ENCODE data around the gene TRIM71.
"Not testable (repeated sequence)": the region's sequence is repeated elsewhere in the genome, so short reads cannot be mapped to it uniquely, and the experiment has no call there.

Gene TRIM71

DNA sequence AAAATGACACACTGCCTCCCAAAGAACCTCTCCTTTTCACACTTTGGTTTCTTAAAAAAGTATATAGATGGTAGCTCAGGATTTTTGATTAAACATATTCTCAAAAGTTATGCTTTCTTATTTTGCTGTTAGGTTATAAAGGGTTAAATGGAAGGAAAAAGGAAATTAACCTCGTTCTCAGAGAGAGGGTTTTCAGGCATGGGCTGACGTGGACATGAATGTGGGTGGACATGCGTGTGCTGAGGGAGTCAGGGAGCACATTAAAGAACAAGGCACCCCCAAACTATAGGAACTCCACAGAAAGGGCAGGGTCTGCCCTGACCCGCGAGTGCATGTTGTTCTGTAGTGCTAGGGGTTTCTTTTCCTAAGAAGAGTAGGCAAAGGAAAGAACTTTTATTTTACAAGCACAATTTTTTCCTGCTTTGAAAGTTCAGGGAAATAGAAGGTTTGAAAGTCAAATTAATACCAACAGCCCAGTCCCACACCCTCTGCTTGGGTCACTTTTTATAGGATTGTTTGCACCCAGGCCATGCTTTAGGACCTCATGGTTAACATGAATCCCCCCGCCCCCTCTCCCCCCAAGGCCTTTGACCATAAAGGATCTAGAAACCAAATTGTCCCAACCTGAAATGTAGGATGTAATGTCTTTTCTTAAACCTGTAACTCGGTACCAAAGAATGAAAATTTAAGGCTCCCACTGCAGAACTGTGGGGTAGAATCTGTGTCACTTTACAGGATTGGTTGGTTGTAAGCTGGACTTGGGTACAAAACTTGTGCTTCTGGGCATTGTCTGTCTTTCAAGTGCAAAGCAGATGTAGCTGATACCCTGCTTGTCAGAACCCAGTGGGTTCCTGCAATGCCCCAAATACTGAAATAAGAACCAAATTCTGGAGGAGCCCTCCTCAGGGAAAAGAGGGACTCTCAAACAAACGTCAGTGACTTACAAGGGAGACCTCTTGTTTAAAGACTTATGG, 75.1 kb downstream of the TRIM71 start:
- no peaks in the 10 kb centered on the region for H3K27me3 Mint-ChIP-seq
- no peaks in the 10 kb centered on the region for H3K9me3 Mint-ChIP-seq
- DNase-seq (no peak), ATAC-seq (replicated peaks) (no peak)
- H3K36me3 Mint-ChIP-seq = no peaks in the 10 kb centered on the region
- H3K4me3 Mint-ChIP-seq = no peak overlapping the region
- H3K4me1 Mint-ChIP-seq = peaks cover 1 to 8% of the 10 kb centered on the region in 2 donors
- no peak overlapping the region for H3K27ac Mint-ChIP-seq

DNA sequence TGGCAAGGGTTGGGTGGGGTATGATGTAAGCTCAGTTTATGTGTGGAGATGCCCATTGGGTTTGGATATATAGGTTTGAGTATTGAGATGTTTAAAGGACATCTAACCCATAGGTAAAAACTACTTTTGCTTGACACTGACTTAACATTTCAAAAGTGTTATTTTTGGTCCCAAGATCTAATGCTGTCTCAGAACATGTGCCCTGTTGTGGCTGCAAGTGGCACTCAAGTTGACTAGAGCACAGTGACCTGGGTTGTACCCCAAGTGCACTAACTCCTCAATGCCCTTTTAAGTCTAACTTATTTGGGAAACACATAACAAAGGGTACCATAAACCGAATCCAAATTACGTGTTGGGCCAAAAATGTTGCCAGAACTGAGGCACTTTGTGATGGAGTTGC, 77.2 kb downstream of the TRIM71 start:
- Mint-ChIP-seq H3K4me1 (no peaks in the 10 kb centered on the region), H3K27me3 (peaks cover 0 to 7% of the 10 kb centered on the region in 2 donors), H3K36me3 (no peaks in the 10 kb centered on the region), H3K4me3 (no peak overlapping the region), H3K27ac (no peak overlapping the region), H3K9me3 (no peaks in the 10 kb centered on the region)
- no peak for ATAC-seq (replicated peaks)
- DNase-seq = no peak

DNA sequence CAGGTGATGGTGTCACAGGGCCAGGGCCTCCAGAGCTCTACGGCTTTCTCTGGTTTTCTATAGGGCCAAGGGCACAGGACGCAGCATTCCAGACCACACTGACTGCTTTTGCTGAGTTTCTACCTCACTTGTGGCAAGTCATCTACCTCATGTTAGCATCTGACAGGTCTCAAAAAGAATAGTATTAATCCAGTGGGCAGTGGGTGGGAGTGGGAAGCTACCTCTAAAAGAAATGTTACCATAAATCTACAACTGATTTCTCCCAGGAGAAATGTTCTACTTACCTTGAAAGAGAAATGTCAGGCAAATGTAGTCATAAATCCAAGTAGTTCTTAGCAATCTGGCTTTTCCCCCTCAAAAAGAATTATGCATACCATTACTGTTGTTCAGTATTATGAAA, 77.9 kb downstream of the TRIM71 start:
- Mint-ChIP-seq H3K9me3 (no peaks in the 10 kb centered on the region), H3K4me3 (no peak overlapping the region), H3K27ac (no peak overlapping the region), H3K36me3 (no peaks in the 10 kb centered on the region), H3K4me1 (no peaks in the 10 kb centered on the region), H3K27me3 (peaks cover 0 to 7% of the 10 kb centered on the region in 2 donors)
- DNase-seq = no peak
- ATAC-seq (replicated peaks) = no peak

DNA sequence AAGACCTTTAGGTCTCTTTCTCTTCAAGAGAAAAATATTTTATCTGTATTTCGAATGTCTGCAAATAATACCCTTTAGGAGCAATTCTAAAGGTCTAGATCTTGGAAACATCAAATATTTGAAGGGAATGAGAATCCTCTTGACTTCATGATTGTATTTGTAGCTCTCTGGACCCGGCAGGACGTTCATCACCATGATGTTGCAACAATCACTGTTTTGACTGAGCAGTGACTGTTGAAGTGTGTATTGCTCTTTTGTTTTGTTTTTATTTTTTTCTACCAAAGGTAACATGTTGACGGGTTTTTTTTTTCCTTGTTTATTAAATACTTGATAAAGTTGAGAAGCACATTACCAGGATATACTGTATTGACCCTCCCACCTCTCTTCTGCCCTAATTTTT, 78.3 kb downstream of the TRIM71 start:
- DNase-seq (no peak), ATAC-seq (replicated peaks) (no peak)
- H3K4me3 Mint-ChIP-seq = no peak overlapping the region
- no peaks in the 10 kb centered on the region for H3K36me3 Mint-ChIP-seq
- H3K27ac Mint-ChIP-seq = no peak overlapping the region
- H3K27me3 Mint-ChIP-seq = peaks cover 3 to 10% of the 10 kb centered on the region in 2 donors
- H3K4me1 Mint-ChIP-seq = no peaks in the 10 kb centered on the region
- no peaks in the 10 kb centered on the region for H3K9me3 Mint-ChIP-seq

DNA sequence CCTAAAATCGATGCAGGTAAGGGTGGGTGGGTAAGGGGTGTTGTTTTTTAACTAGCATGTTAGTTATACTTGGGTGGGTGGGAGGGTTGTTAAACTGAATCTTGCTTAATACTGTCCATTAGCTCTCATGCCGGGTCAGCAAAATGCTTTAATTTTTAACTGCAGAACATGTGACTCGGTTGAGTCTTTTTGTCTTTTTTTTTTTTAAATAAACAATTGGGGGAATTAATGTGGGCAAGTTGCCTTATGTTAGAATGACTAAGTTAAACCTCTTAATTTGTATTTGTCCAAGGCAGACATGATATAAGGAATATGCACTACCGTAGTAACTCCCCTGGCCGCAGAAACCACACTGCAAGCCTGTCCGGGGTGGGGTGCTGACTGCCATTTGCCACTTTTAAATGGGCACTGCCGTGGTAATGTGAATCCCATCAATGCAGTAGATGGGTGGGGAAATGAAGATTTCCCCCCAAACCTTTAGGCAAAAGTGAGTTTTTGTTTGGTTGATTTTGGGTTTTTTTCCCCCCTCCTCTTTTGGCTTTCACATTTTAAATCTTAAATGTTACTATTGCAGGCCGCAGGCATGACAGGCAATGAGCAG, 79.3 kb downstream of the TRIM71 start:
- ATAC-seq (replicated peaks) = no peak
- Mint-ChIP-seq H3K4me3 (no peak overlapping the region), H3K9me3 (no peaks in the 10 kb centered on the region), H3K27ac (no peak overlapping the region), H3K27me3 (peaks cover 11 to 14% of the 10 kb centered on the region in 2 donors), H3K4me1 (no peaks in the 10 kb centered on the region), H3K36me3 (no peaks in the 10 kb centered on the region)
- no peak for DNase-seq

DNA sequence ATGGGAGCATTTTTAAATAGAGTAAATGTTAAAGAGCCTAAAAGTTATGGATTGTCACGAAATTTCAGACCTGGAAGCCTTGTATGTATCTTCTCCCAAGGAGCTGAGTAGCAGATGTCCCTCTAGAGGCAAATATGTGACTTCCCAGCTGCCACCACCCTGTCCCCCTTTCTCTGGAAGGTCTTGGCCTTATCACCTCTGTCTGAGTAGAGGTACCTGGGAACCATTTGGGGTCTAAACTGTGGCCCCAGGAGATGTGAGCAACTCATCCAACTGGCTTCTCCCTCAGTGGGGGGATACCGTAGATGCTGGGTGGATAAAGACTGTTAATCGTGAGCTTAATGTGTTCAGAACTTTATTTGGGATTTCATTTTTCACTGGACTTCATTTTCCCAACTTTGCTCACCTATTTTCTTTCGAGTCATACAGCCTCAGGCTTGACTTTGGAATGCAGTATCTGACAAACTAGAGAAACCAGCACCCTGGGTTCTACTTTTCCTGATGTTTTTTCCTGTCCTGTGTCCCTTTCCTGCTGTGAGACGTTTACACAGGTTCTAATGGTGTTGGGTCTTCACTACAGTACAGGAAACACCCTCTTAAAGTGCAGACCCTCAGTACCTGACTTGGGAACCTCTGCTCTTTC, 80.3 kb downstream of the TRIM71 start:
- DNase-seq (no peak), ATAC-seq (replicated peaks) (no peak)
- Mint-ChIP-seq H3K27me3 (peaks cover 11 to 14% of the 10 kb centered on the region in 2 donors), H3K27ac (no peak overlapping the region), H3K4me1 (peaks cover 0 to 4% of the 10 kb centered on the region in 2 donors), H3K9me3 (no peaks in the 10 kb centered on the region), H3K4me3 (no peak overlapping the region), H3K36me3 (no peaks in the 10 kb centered on the region)

DNA sequence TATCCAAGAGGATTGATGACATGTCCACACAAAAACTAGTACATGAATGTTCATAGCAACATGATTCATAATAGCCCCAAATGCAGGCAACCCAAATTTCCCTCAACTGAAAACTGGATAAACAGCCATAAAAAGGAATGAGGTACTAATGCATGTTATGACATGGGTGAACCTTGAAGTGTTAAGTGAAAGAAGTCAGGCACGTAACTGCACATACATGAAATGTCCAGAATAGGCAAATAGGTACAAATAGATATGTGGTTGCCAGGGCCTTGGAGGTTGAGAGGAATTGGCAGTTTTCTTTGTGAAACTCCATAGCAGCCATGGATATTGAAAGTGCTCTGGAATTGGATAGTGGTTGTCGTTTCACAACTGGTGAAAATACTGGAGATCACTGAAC, 81.5 kb downstream of the TRIM71 start:
- H3K4me3 Mint-ChIP-seq = no peak overlapping the region
- DNase-seq (no peak), ATAC-seq (replicated peaks) (no peak)
- peaks cover 14 to 16% of the 10 kb centered on the region in 2 donors for H3K27me3 Mint-ChIP-seq
- H3K9me3 Mint-ChIP-seq = peaks cover 0 to 3% of the 10 kb centered on the region in 2 donors
- no peak overlapping the region for H3K27ac Mint-ChIP-seq
- H3K4me1 Mint-ChIP-seq = peaks cover 0 to 5% of the 10 kb centered on the region in 2 donors
- H3K36me3 Mint-ChIP-seq = no peaks in the 10 kb centered on the region

DNA sequence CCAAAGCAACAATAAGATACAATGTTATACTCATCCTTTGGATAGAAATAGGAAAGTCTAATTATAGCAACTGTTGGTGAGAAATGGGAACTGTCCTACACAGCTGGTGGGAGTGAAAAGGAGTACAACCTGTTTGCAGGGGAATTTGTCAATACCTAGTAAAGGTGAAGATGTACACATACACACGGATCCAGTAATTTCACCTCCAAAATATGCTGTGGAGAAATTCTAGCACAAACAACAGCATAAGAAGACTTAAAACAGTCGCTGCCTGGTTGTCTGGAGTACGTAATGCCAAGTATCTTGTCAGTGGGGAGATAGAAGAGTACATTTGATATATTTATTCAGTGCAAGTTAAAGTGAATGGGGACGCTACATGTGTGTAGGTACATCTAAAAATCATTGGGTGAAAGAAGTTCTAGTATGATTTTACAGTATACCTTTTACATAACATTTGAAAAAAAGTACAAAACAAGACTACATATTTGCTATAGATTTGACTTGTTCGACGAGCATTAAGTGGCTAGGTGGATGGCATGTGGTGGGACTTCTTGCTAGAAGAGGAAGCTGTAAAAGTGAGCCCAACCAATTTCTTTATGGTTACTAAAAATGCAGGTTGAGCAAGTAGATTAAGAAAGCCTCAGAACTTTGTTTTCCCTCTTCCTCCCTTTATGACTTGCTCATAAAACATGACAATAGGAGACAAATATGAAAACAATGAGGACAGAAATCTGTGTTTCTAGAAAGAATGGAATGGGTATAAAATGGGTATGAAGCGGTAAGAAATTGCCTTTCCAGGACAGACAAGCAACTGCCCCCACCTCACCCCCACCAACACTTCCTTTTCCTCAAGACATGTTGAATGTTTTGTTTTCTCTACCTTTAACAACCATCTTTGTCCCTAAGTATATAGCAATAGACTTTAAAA, 83.5 kb downstream of the TRIM71 start:
- H3K9me3 Mint-ChIP-seq = peaks cover 0 to 3% of the 10 kb centered on the region in 2 donors
- peaks cover 14 to 16% of the 10 kb centered on the region in 2 donors for H3K27me3 Mint-ChIP-seq
- H3K36me3 Mint-ChIP-seq = no peaks in the 10 kb centered on the region
- ATAC-seq (replicated peaks) = no peak
- H3K4me3 Mint-ChIP-seq = no peak overlapping the region
- H3K27ac Mint-ChIP-seq = no peak overlapping the region
- no peak for DNase-seq
- H3K4me1 Mint-ChIP-seq = peaks cover 0 to 5% of the 10 kb centered on the region in 2 donors

DNA sequence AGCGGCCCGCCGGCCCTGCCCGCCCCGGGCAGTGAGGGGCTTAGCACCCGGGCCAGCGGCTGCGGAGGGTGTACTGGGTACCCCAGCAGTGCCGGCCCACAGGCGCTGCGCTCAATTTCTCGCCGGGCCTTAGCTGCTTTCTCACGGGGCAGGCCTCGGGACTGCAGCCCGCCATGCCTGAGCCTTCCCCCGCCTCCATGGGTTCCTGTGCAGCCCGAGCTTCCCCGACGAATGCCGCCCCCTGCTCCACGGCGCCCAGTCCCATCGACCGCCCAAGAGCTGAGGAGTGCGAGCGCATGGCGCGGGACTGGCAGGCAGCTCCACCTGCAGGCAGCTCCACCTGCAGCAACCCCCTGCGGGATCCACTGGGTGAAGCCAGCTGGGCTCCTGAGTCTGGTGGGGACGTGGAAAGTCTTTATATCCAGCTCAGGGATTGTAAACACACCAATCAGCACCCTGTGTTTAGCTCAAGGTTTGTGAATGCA, 85.1 kb downstream of the TRIM71 start:
- H3K9me3 Mint-ChIP-seq = not testable (repeated sequence)
- peak; percentile 48 to 61 for ATAC-seq (replicated peaks)
- peak; percentile 24 for DNase-seq

DNA sequence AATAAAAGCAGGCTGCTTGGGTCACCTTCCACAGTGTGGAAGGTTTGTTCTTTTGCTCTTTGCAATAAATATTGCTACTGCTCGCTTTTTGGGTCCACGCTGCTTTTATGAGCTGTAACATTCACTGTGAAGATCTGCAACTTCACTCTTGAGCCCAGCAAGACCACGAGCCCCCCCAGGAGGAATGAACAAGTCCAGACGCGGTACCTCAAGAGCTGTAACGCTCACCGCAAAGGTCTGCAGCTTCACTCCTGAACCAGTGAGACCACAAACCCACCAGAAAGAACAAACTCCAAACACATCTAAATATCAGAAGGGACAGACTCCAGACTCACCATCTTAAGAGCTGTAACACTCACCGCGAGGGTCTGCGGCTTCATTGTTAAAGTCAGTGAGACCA, 86.2 kb downstream of the TRIM71 start:
- Mint-ChIP-seq H3K27ac (no peak overlapping the region), H3K4me1 (peaks cover 0 to 5% of the 10 kb centered on the region in 2 donors), H3K27me3 (peaks cover 7 to 16% of the 10 kb centered on the region in 2 donors), H3K9me3 (peaks cover 0 to 3% of the 10 kb centered on the region in 2 donors), H3K4me3 (no peak overlapping the region), H3K36me3 (no peaks in the 10 kb centered on the region)
- DNase-seq (no peak), ATAC-seq (replicated peaks) (no peak)

More for the DNA sequence above, 85.1 kb downstream of the TRIM71 start:
- H3K4me1 Mint-ChIP-seq, H3K27ac Mint-ChIP-seq, H3K36me3 Mint-ChIP-seq: not testable (repeated sequence)
- Mint-ChIP-seq H3K27me3 (peaks cover 14 to 16% of the 10 kb centered on the region in 2 donors), H3K4me3 (peak overlapping the region; percentile 79 to 82)

DNA sequence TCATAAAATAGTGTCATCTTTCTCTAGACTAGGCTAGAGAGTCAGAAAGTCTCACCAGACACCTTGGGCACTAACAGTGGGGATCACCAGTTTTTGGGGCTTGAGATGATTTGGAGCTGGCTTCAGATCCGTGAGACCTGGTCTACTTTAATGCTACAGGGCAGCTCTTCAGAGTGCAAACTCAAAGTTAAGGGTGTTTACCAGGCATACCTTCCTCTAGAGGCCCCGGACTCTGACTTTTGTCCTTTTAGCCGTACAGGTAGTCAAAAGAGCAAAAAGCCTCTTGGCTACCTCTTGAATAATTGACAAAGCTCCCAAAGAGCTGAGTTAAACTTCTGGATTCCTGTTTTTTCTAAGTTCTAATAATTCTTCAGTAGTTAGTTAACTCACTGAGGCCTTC, 92.2 kb downstream of the TRIM71 start:
- peaks cover 0 to 2% of the 10 kb centered on the region in 2 donors for H3K36me3 Mint-ChIP-seq
- H3K4me3 Mint-ChIP-seq = no peak overlapping the region
- no peaks in the 10 kb centered on the region for H3K27me3 Mint-ChIP-seq
- ATAC-seq (replicated peaks) = no peak
- no peak for DNase-seq
- peaks cover 0 to 4% of the 10 kb centered on the region in 2 donors for H3K4me1 Mint-ChIP-seq
- no peaks in the 10 kb centered on the region for H3K9me3 Mint-ChIP-seq
- H3K27ac Mint-ChIP-seq = no peak overlapping the region

DNA sequence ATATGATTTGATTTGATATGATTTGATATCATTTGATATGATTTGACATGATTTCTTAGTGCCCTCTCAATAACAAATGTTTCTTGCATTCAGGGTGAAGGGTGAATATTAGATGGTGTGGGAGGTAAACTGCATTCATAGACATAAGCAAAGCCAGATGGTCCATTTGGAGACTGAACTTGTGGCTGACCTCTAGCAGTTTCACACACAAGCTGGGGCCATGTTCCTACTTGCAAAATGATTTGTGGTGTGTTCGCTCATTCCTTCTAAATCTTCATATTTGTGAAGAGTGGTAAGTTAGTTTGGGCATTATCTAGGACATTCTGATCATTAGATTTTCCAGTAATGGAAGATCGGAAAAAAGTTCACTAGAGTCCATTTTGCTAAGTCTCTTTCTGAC, 93.2 kb downstream of the TRIM71 start:
- H3K36me3 Mint-ChIP-seq = peaks cover 0 to 3% of the 10 kb centered on the region in 2 donors
- H3K4me3 Mint-ChIP-seq = no peak overlapping the region
- no peak for DNase-seq
- peaks cover 0 to under 1% of the 10 kb centered on the region in 2 donors for H3K9me3 Mint-ChIP-seq
- no peak for ATAC-seq (replicated peaks)
- no peaks in the 10 kb centered on the region for H3K27me3 Mint-ChIP-seq
- no peak overlapping the region for H3K27ac Mint-ChIP-seq
- H3K4me1 Mint-ChIP-seq = peaks cover 0 to 4% of the 10 kb centered on the region in 2 donors

DNA sequence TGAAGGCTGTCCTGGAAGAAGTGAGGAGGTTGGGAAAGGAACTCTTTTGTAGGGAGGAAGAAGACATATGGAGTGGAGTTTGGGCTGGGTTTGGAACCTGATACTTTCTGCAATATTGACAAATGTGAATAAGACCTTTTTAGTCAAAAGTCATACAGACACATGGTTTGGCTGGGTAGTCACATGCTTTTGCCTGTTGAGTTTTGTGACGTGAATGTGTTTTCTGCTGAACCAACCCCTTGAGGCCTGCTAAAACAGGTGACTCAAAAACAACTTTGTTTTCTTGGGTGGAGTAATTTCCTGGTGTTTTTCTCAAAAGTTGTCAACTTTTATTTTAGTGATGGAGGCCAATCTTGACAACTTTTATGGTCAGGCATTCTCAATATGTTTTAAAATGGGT, 94.2 kb downstream of the TRIM71 start:
- peaks cover 4 to 5% of the 10 kb centered on the region in 2 donors for H3K36me3 Mint-ChIP-seq

More for the DNA sequence above, 94.2 kb downstream of the TRIM71 start:
- H3K9me3 Mint-ChIP-seq = peaks cover 6% of the 10 kb centered on the region in 2 donors
- no peak overlapping the region for H3K27ac Mint-ChIP-seq
- no peak for DNase-seq
- no peak overlapping the region for H3K4me3 Mint-ChIP-seq
- H3K4me1 Mint-ChIP-seq = peaks cover 0 to 4% of the 10 kb centered on the region in 2 donors
- no peak for ATAC-seq (replicated peaks)
- H3K27me3 Mint-ChIP-seq = no peaks in the 10 kb centered on the region

Measured in stimulated activated naive B cell treated with anti-CD40 and anti-IgM and Interleukin-4, amounts not matched to agents 10 μg/mL and 1 μg/mL and 100 μg/mL, for 72 hours (primary cell).